Measurements from ENCODE around the gene ST3GAL2. TPM values are rescaled to one million over a fixed set of nuclear protein-coding genes. Genes with fewer than 3 reads are reported as not detected.

Gene ST3GAL2
- total RNA-seq, 1 donor from 2014 or later: 57.4 TPM

DNA sequence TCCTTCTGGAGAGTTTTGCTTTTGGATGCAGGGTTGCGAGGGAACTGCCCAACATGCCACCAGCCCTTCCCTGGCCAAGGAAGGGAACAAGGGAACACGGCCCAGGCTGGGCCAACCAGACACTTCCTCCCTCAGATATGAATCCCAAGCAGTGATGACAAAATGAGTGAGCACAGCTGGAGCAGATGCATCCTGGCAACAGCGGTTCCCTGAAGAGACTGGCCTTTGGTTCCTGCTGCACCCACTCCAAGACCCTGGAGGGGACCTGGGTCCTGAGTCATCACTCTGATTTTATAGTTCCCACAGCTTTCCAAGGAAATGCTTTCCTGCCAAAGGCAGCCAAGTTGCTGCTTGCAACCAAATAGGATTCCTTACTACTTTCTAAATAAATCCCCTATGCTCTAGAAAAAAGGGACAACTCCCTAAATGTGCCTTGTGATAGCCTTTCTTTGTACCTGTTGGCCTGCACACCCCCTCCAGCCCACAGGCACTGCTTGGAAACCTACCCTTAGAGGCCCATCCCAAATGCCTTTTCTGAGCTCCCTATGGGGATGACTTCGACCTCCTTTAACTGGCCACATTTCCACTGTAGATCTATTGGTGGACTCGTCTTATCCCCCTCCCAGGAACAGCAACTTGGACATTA is 5.3 kb downstream of the ST3GAL2 start:
- TF ChIP-seq, protein P1, sequence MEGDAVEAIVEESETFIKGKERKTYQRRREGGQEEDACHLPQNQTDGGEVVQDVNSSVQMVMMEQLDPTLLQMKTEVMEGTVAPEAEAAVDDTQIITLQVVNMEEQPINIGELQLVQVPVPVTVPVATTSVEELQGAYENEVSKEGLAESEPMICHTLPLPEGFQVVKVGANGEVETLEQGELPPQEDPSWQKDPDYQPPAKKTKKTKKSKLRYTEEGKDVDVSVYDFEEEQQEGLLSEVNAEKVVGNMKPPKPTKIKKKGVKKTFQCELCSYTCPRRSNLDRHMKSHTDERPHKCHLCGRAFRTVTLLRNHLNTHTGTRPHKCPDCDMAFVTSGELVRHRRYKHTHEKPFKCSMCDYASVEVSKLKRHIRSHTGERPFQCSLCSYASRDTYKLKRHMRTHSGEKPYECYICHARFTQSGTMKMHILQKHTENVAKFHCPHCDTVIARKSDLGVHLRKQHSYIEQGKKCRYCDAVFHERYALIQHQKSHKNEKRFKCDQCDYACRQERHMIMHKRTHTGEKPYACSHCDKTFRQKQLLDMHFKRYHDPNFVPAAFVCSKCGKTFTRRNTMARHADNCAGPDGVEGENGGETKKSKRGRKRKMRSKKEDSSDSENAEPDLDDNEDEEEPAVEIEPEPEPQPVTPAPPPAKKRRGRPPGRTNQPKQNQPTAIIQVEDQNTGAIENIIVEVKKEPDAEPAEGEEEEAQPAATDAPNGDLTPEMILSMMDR (IDR thresholded peaks at IDR 0.05): no peak
- ATAC-seq (ENCODE audit: low read depth) (no peak), DNase-seq (no peak)
- Mint-ChIP-seq H3K36me3 (ENCODE audit: low read depth) (peaks cover 17% of the 10 kb centered on the region), H3K4me1 (peaks cover 89% of the 10 kb centered on the region), H3K27me3 (no peaks in the 10 kb centered on the region), H3K9me3 (no peaks in the 10 kb centered on the region), H3K4me3 (peak overlapping the region; percentile 42), H3K27ac (peak overlapping the region; percentile 97)
- ChIA-PET CTCF (interaction anchor here (0.6 to 3.0 kb wide), 4 partner anchors 30 to 1447 kb away, joined by 3 to 10 read pairs (median 3); no protein-coding TSS in a partner anchor), POLR2A (interaction anchor here (0.6 to 5.0 kb wide), 9 partner anchors 12 to 144 kb away, joined by 3 to 68 read pairs (median 6); partner anchors contain the start of genes AARS1 and FCSK)
- intact Hi-C loops (cut with micrococcal nuclease): no loop called here

DNA sequence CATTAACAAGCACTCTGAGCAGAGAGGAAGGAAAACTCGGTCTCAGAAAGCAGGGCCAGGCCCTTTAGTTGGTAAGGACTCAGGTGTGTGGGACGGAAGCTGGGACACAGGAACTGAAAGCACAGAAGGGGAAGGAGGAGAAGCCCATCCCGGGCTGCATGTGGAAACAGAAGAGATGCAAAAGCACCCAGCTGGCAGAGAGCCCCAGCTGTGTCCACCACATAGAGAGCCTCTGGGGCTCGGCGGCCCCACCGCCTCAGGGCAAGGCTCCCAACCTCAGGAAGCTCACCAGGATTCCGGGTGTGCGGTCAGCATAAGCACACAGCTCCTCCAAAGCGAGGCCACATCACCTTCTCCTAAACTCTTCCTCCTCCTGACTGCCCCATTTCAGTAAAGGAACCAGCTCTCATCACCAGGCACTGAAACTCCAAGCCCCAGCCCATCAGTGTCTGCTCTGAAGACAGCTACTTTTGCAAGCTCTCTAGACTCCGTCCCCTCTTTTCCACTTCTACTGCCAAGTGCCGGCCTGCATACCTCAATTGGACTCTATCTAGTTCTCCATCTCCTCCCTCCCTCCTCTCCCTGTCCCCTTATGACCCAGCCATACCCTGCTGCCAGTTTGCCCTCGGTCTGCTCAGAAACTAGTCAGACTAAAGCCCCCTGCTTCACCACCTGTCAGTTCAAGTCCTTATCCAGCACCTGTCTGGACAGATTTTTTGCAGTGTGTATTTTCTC is 6.0 kb downstream of the ST3GAL2 start:
- ATAC-seq (ENCODE audit: low read depth) (no peak), DNase-seq (no peak)
- peaks cover 91% of the 10 kb centered on the region for H3K4me1 Mint-ChIP-seq
- H3K27ac Mint-ChIP-seq: peak overlapping the region; percentile 97
- H3K27me3 Mint-ChIP-seq: no peaks in the 10 kb centered on the region
- ChIA-PET POLR2A (interaction anchor here (0.6 to 5.0 kb wide), 11 partner anchors 10 to 144 kb away, joined by 3 to 68 read pairs (median 6); partner anchors contain the start of genes AARS1 and FCSK), CTCF (interaction anchor here (0.6 to 3.0 kb wide), 4 partner anchors 29 to 1448 kb away, joined by 3 to 10 read pairs (median 3); no protein-coding TSS in a partner anchor)
- no peaks in the 10 kb centered on the region for H3K9me3 Mint-ChIP-seq
- intact Hi-C loops (cut with micrococcal nuclease): no loop called here
- TF ChIP-seq, protein P1 (IDR thresholded peaks at IDR 0.05): no peak
- peak overlapping the region; percentile 75 for H3K4me3 Mint-ChIP-seq
- peaks cover 12% of the 10 kb centered on the region for H3K36me3 Mint-ChIP-seq (ENCODE audit: low read depth)

DNA sequence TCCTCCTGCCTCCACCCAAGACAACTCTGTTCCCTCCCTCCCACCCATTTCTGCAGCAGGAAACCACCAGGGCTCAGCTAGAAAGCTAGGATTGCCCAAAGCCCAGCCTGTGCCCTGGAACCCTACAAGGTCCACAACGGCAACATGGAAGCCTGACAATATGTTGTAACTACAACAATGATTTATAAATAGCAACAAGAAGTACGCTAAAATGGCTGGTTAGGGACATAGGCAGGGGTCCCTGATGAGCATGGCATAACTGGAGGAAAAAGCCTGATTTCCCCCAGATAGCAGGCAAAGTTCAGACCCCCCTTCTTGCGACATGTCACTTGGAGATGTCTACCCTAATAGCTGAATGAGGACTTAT is 6.6 kb downstream of the ST3GAL2 start:
- Mint-ChIP-seq H3K4me1 (peaks cover 90% of the 10 kb centered on the region), H3K27me3 (no peaks in the 10 kb centered on the region), H3K36me3 (ENCODE audit: low read depth) (peaks cover 10% of the 10 kb centered on the region), H3K9me3 (no peaks in the 10 kb centered on the region), H3K27ac (peak overlapping the region; percentile 97), H3K4me3 (peak overlapping the region; percentile 75)
- POLR2A ChIA-PET: interaction anchor here (0.9 to 5.0 kb wide), 11 partner anchors 11 to 86 kb away, joined by 3 to 68 read pairs (median 6); partner anchors contain the start of genes DDX19A and FCSK
- TF ChIP-seq, protein P1 (IDR thresholded peaks at IDR 0.05): no peak
- no peak for DNase-seq
- intact Hi-C loops (cut with micrococcal nuclease): no loop called here
- ATAC-seq (ENCODE audit: low read depth): no peak
- CTCF ChIA-PET: interaction anchor here (1.0 to 3.0 kb wide), 3 partner anchors 29 to 77 kb away, joined by 3 to 10 read pairs (median 3); no protein-coding TSS in a partner anchor

DNA sequence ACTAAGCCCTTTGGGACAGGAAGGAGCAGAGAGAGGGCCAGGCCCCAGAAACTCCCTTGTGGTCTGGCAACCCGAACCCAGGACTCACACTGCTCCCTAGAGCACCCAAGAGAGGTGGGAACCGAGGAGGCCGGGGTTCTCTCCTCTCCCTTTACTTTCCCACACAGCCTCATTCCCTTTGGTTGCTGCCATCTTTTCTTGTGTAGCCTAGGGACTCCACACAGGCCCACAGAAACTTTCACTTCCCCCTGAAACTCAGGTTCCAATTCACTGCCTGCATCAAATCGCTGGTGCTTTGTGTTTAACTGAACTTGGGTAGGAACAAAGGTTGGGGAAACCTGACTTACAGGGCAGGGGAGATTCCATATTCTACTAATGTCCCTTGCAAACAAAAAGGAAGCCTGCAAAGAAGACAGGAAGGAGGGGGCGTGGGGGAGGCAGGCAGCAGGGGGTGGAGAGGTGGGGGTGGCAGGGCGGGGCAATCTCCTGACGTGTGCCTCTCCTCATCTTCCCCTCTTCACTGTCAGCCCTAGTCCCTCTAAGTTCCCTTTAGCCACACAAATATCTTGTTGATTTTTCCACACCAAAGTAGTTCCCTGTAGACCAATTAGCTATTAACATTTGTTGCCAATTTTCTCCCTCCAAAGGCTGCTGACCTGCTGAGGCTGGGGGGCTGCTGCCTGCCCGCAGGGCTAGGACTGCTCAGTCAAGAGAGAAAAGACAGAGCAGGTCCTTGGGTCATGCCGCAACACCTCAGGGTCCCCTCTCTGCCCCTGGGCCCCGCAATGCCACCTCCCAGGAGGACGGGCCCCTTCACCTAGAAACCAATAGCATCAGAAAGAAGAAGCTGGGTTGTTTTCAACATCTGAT is 8.0 kb downstream of the ST3GAL2 start:
- Mint-ChIP-seq H3K27me3 (no peaks in the 10 kb centered on the region), H3K36me3 (ENCODE audit: low read depth) (peaks cover 9% of the 10 kb centered on the region), H3K4me1 (peaks cover 83% of the 10 kb centered on the region), H3K4me3 (peak overlapping the region; percentile 75), H3K27ac (peak overlapping the region; percentile 97), H3K9me3 (no peaks in the 10 kb centered on the region)
- ATAC-seq (ENCODE audit: low read depth) (peak; percentile 69), DNase-seq (peak; percentile 57)
- POLR2A ChIA-PET: interaction anchor here (0.8 to 5.0 kb wide), 16 partner anchors 8 to 124 kb away, joined by 3 to 68 read pairs (median 8); partner anchors contain the start of genes COG4, DDX19A, FCSK and SF3B3
- TF ChIP-seq, protein P1 (IDR thresholded peaks at IDR 0.05): no peak
- CTCF ChIA-PET: interaction anchor here (1.4 to 3.0 kb wide), 2 partner anchors 25 to 50 kb away, joined by 5 to 10 read pairs; no protein-coding TSS in a partner anchor
- intact Hi-C loops (cut with micrococcal nuclease): loop anchor here (1.0 to 2.0 kb wide), 7 partner anchors 8 to 92 kb away; partner anchors contain the start of genes COG4, FCSK, SF3B3 and ST3GAL2

All from activated B cell treated with CpG ODN at 0.5 μM for 24 hours (primary cell).